Transverse colon (tissue), 4 donors: ENCODE results near the gene SH3RF3.

Source experiments
- CTCF ChIP-seq, 5 experiments: fragments of 200-600 bp in 3 of 5; fragments of 450-650 bp in 2 of 5; sonication (generic) in 3 of 5; IDR thresholded peaks; 1 replicate in 2 of 5; 2 replicates in 3 of 5; pipeline ENCODE4 v1.5.1; 2016 to 2017; ENCODE audit warnings: antibody characterized with exemption in 5 of 5, inconsistent platforms in 3 of 5, mild to moderate bottlenecking in 2 of 5, moderate library complexity in 1 of 5
- EP300 ChIP-seq: sonication (generic); formaldehyde crosslinking; IDR thresholded peaks from one replicate; pipeline ENCODE4 v1.6.1; 2017; ENCODE audit warnings: antibody characterized with exemption, low read depth
- POLR2A ChIP-seq: fragments of 450-650 bp; IDR thresholded peaks from one replicate; pipeline ENCODE4 v1.6.1; 2016; ENCODE audit warnings: antibody characterized with exemption, mild to moderate bottlenecking, moderate library complexity
- POLR2AphosphoS5 ChIP-seq, 3 donors: sonication (generic); formaldehyde crosslinking; IDR thresholded peaks; one replicate each; pipeline ENCODE4 v1.6.1; 2016; ENCODE audit warnings: antibody characterized with exemption in 3 of 3

- no peak for TF ChIP-seq CTCF (IDR thresholded peaks at IDR 0.05)
- no peak for TF ChIP-seq POLR2AphosphoS5 (IDR thresholded peaks at IDR 0.05)
- no peak for TF ChIP-seq POLR2A
- TF ChIP-seq EP300, result no peak
Measured at GRCh38 chr2:109199790-109200189, 70.8 kb downstream of the SH3RF3 start.
